Liver (tissue), 9 donors: ENCODE results near the gene DNMT1. TPM values are rescaled to one million over a fixed set of nuclear protein-coding genes. Genes with fewer than 3 reads are reported as not detected.
A peak's percentile ranks its signal among the peaks of the same experiment; 100 is the strongest.

ENCODE experiments used
- DNase-seq: peaks from one replicate; pipeline ENCODE4 v3.0.0-alpha.2; 2017; ENCODE audit warnings: low spot score
- H3K27ac ChIP-seq, 2 donors: one replicate each; pipeline ENCODE4 v1.7.0; 2013; ENCODE audit warnings: inconsistent platforms in 2 of 2, low read length in 2 of 2, control low read depth in 1 of 2, low read depth in 1 of 2, mild to moderate bottlenecking in 1 of 2
- H3K27me3 ChIP-seq, 4 donors: one replicate each; pipeline versions ENCODE4 v1.6.1 to v1.7.0; 2013; ENCODE audit warnings: low read length in 3 of 4, inconsistent platforms in 1 of 4, mild to moderate bottlenecking in 1 of 4, moderate library complexity in 1 of 4; ENCODE audit not compliant: control insufficient read depth in 4 of 4, insufficient read depth in 4 of 4
- H3K36me3 ChIP-seq, 4 donors: one replicate each; pipeline versions ENCODE4 v1.6.1 to v1.7.0; 2013; ENCODE audit warnings: low read length in 3 of 4, mild to moderate bottlenecking in 3 of 4, low read depth in 1 of 4, moderate library complexity in 1 of 4; ENCODE audit not compliant: control insufficient read depth in 4 of 4, insufficient read depth in 3 of 4
- H3K4me1 ChIP-seq, 4 donors: one replicate each; pipeline versions ENCODE4 v1.6.1 to v1.7.0; 2013; ENCODE audit warnings: low read length in 3 of 4, mild to moderate bottlenecking in 3 of 4, moderate library complexity in 1 of 4; ENCODE audit not compliant: control insufficient read depth in 4 of 4, insufficient read depth in 4 of 4
- H3K4me3 ChIP-seq, 3 donors: one replicate each; pipeline versions ENCODE4 v1.6.1 to v1.7.0; 2013; ENCODE audit warnings: low read length in 3 of 3, control low read depth in 1 of 3, low read depth in 1 of 3, mild to moderate bottlenecking in 1 of 3
- H3K9ac ChIP-seq, 2 donors: one replicate each; pipeline ENCODE4 v1.7.0; 2013; ENCODE audit warnings: low read length in 2 of 2, mild to moderate bottlenecking in 2 of 2, moderate library complexity in 2 of 2, control low read depth in 1 of 2, low read depth in 1 of 2
- H3K9me3 ChIP-seq, 4 donors: one replicate each; pipeline versions ENCODE4 v1.6.1 to v1.7.0; 2013; ENCODE audit warnings: low read length in 3 of 4; ENCODE audit not compliant: control insufficient read depth in 4 of 4
- EGR1 ChIP-seq, 2 donors: IDR thresholded peaks; 2 replicates each; pipeline ENCODE4 v1.6.1; 2016 to 2018; ENCODE audit warnings: antibody characterized with exemption in 2 of 2, low read depth in 2 of 2
- FOXA1 ChIP-seq: IDR thresholded peaks from 2 replicates; pipeline ENCODE4 v1.6.1; 2016; ENCODE audit warnings: antibody characterized with exemption
- FOXA2 ChIP-seq: IDR thresholded peaks from 2 replicates; pipeline ENCODE4 v1.6.1; 2016; ENCODE audit warnings: antibody characterized with exemption
- GABPA ChIP-seq, 2 donors: IDR thresholded peaks in 1 of 2; conservative IDR thresholded peaks in 1 of 2; 2 replicates each; pipeline ENCODE4 v1.6.1; 2016; ENCODE audit warnings: antibody characterized with exemption in 2 of 2, mild to moderate bottlenecking in 1 of 2, moderate library complexity in 1 of 2
- HNF4A ChIP-seq, 2 donors: conservative IDR thresholded peaks; 2 replicates each; pipeline ENCODE4 v1.6.1; 2016; ENCODE audit warnings: antibody characterized with exemption in 2 of 2, mild to moderate bottlenecking in 2 of 2
- MAX ChIP-seq: IDR thresholded peaks from 2 replicates; pipeline ENCODE4 v1.6.1; 2016; ENCODE audit warnings: antibody characterized with exemption
- NR2F2 ChIP-seq: IDR thresholded peaks from 2 replicates; pipeline ENCODE4 v1.6.1; 2016; ENCODE audit warnings: antibody characterized with exemption
- RXRA ChIP-seq, 2 donors: IDR thresholded peaks; 2 replicates each; pipeline ENCODE4 v1.6.1; 2017 to 2018; ENCODE audit warnings: antibody characterized with exemption in 2 of 2, mild to moderate bottlenecking in 1 of 2
- SP1 ChIP-seq: IDR thresholded peaks from 2 replicates; pipeline ENCODE4 v1.6.1; 2018; ENCODE audit warnings: antibody characterized with exemption, mild to moderate bottlenecking
- TAF1 ChIP-seq: conservative IDR thresholded peaks from 2 replicates; pipeline ENCODE4 v1.6.1; 2016; ENCODE audit warnings: antibody characterized with exemption, mild to moderate bottlenecking
- WGBS: extraction: QIAGEN DNeasy Blood & Tissue Kit; methylation state at CpG from one replicate; pipeline ENCODE4 v1.1.7; 2013; 5-methylcytosine and 5-hydroxymethylcytosine counted together
- polyA plus RNA-seq, 2 donors: library from polyadenylated mRNA; stranded (reverse) in 1 of 2; unstranded in 1 of 2; fragments of 200-250 nt in 1 of 2; fragments of >200 nt in 1 of 2; fragmentation: Nextera tagmentation in 1 of 2; extraction: Ambion mirVana in 1 of 2; gene quantifications; one replicate each; pipeline versions ENCODE4 v1.2.1 to v1.2.3, GENCODE V29; 2013 to 2015
- total RNA-seq, 2 donors: library from RNA; depleted of rRNA; stranded (reverse); fragments of >200 nt; gene quantifications; one replicate each; pipeline ENCODE4 v1.2.3, GENCODE V29; 2014
- TF ChIP-seq, protein P1 (sequence below): IDR thresholded peaks from 2 replicates; pipeline ENCODE4 v1.6.1; 2016; ENCODE audit warnings: antibody characterized with exemption, mild to moderate bottlenecking
- TF ChIP-seq, protein P2 (sequence below): fragments of 150-350 bp; IDR thresholded peaks from 2 replicates; pipeline ENCODE4 v1.5.1; 2017; ENCODE audit warnings: improper control_type of control experiment, low read depth, low read length; ENCODE audit not compliant: missing input control
- TF ChIP-seq, protein P3 (sequence below): IDR thresholded peaks from 2 replicates; pipeline ENCODE4 v1.6.1; 2016; ENCODE audit warnings: antibody characterized with exemption
- TF ChIP-seq, protein P4 (sequence below): IDR thresholded peaks from 2 replicates; pipeline ENCODE4 v1.6.1; 2016; ENCODE audit warnings: antibody characterized with exemption
- donor health status: healthy.
- donor health status: healthy.
- donor health status: healthy.
- donor health status: healthy.
- donor health status: healthy.

Gene DNMT1
- total and polyA plus RNA-seq, 4 donors, result 8.7 to 47.1 (median 20.0) TPM

- no peak for DNase-seq
These were observed 91.9 kb downstream of the DNMT1 start for GRCh38 chr19:10102787-10103236.

GRCh38 chr19:10100163-10100785 lies 94.5 kb downstream of the DNMT1 start:
- Histone ChIP-seq H3K9me3 (no peaks in the 10 kb centered on the region), H3K36me3 (no peaks in the 10 kb centered on the region), H3K27me3 (no peaks in the 10 kb centered on the region), H3K4me3 (no peak overlapping the region), H3K27ac (no peak overlapping the region), H3K4me1 (peaks cover 3 to 14% (median 8%) of the 10 kb centered on the region in 4 donors), H3K9ac (no peak overlapping the region)
- 86% methylated on average over 5 of the region's 5 CpGs for whole genome bisulfite sequencing
- no peak for DNase-seq
- TF ChIP-seq GABPA (IDR thresholded peaks at IDR 0.05 in 1 of 2, conservative IDR thresholded peaks at IDR 0.05 in 1 of 2) (no peak), TAF1 (no peak), FOXA2 (no peak), MAX (no peak), HNF4A (conservative IDR thresholded peaks at IDR 0.05) (no peak), SP1 (no peak), EGR1 (IDR thresholded peaks at IDR 0.05; ENCODE audit: low read depth in 2 of 2) (no peak), FOXA1 (no peak)
- TF ChIP-seq, protein P1, sequence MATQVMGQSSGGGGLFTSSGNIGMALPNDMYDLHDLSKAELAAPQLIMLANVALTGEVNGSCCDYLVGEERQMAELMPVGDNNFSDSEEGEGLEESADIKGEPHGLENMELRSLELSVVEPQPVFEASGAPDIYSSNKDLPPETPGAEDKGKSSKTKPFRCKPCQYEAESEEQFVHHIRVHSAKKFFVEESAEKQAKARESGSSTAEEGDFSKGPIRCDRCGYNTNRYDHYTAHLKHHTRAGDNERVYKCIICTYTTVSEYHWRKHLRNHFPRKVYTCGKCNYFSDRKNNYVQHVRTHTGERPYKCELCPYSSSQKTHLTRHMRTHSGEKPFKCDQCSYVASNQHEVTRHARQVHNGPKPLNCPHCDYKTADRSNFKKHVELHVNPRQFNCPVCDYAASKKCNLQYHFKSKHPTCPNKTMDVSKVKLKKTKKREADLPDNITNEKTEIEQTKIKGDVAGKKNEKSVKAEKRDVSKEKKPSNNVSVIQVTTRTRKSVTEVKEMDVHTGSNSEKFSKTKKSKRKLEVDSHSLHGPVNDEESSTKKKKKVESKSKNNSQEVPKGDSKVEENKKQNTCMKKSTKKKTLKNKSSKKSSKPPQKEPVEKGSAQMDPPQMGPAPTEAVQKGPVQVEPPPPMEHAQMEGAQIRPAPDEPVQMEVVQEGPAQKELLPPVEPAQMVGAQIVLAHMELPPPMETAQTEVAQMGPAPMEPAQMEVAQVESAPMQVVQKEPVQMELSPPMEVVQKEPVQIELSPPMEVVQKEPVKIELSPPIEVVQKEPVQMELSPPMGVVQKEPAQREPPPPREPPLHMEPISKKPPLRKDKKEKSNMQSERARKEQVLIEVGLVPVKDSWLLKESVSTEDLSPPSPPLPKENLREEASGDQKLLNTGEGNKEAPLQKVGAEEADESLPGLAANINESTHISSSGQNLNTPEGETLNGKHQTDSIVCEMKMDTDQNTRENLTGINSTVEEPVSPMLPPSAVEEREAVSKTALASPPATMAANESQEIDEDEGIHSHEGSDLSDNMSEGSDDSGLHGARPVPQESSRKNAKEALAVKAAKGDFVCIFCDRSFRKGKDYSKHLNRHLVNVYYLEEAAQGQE, result no peak
- TF ChIP-seq, protein P2, sequence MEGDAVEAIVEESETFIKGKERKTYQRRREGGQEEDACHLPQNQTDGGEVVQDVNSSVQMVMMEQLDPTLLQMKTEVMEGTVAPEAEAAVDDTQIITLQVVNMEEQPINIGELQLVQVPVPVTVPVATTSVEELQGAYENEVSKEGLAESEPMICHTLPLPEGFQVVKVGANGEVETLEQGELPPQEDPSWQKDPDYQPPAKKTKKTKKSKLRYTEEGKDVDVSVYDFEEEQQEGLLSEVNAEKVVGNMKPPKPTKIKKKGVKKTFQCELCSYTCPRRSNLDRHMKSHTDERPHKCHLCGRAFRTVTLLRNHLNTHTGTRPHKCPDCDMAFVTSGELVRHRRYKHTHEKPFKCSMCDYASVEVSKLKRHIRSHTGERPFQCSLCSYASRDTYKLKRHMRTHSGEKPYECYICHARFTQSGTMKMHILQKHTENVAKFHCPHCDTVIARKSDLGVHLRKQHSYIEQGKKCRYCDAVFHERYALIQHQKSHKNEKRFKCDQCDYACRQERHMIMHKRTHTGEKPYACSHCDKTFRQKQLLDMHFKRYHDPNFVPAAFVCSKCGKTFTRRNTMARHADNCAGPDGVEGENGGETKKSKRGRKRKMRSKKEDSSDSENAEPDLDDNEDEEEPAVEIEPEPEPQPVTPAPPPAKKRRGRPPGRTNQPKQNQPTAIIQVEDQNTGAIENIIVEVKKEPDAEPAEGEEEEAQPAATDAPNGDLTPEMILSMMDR, result no peak
- TF ChIP-seq, protein P3, sequence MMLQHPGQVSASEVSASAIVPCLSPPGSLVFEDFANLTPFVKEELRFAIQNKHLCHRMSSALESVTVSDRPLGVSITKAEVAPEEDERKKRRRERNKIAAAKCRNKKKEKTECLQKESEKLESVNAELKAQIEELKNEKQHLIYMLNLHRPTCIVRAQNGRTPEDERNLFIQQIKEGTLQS, result no peak
- TF ChIP-seq, protein P4, sequence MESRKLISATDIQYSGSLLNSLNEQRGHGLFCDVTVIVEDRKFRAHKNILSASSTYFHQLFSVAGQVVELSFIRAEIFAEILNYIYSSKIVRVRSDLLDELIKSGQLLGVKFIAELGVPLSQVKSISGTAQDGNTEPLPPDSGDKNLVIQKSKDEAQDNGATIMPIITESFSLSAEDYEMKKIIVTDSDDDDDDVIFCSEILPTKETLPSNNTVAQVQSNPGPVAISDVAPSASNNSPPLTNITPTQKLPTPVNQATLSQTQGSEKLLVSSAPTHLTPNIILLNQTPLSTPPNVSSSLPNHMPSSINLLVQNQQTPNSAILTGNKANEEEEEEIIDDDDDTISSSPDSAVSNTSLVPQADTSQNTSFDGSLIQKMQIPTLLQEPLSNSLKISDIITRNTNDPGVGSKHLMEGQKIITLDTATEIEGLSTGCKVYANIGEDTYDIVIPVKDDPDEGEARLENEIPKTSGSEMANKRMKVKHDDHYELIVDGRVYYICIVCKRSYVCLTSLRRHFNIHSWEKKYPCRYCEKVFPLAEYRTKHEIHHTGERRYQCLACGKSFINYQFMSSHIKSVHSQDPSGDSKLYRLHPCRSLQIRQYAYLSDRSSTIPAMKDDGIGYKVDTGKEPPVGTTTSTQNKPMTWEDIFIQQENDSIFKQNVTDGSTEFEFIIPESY, result no peak

More at GRCh38 chr19:10102787-10103236, 91.9 kb downstream of the DNMT1 start:
- Histone ChIP-seq H3K27me3 (no peaks in the 10 kb centered on the region), H3K9me3 (no peaks in the 10 kb centered on the region), H3K36me3 (peaks cover 2 to 6% (median 4%) of the 10 kb centered on the region in 4 donors), H3K4me3 (no peak overlapping the region), H3K27ac (peak overlapping the region; percentile 59 to 65), H3K4me1 (peaks cover 0 to 16% (median 8%) of the 10 kb centered on the region in 4 donors), H3K9ac (no peak overlapping the region)
- 83% methylated on average over 7 of the region's 7 CpGs for WGBS
- TF ChIP-seq SP1 (no peak), NR2F2 (peak; percentile 25), RXRA (IDR thresholded peaks at IDR 0.05) (peak; percentile 37 to 60)
